ENCODE results near the gene KRTAP9-7. TPM values are rescaled to one million over a fixed set of nuclear protein-coding genes. Genes with fewer than 3 reads are reported as not detected.

KRTAP9-7 gene
- total RNA-seq, 1 experiment from 2014 or later, result not detected

DNA sequence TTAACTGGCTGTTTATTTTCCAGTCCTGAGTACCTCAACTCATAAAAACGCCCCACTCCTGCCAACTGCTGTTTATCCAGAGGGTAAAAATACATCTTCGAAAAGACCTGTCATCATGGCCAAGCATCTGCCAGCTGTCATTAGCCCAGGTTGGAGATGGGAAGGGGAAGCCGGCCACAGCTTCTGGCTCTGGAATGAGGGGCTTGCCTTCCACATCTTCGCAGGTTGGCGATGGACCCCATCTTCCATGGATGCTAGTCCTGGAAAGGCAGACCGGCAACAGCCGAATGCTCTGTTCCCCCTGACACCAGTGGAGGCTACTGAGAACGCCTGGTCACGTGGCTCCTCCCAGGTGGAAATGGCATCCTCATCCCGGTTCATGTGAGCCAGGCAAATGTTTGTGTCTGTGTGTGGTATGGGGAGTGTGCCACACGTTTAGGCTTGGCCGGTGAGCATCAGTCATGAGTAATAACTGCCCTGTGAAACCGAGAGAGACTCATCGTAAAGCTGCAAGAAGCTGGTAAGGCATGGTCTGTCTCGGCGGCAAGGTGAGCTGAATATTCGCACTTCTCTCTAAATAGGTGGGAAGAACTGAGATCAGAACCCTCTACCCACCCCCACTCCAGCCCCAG lies 40.4 kb downstream of the KRTAP9-7 start:
- Histone ChIP-seq H3K4ac (ENCODE audit: low read depth, low read length) (no peak overlapping the region; the same call in 1 of the 2 replicates), H3K27me3 (ENCODE audit: insufficient read depth, low read length) (no peaks in the 10 kb centered on the region), H4K8ac (replicated peaks; ENCODE audit: insufficient read length, low read depth, low read length) (no peak overlapping the region), H3K9me3 (ENCODE audit: control insufficient read depth, low read depth, low read length) (no peaks in the 10 kb centered on the region), H2BK120ac (ENCODE audit: low read depth, low read length, poor library complexity, severe bottlenecking) (no peak overlapping the region), H3K23ac (ENCODE audit: insufficient read length, low read depth, low read length) (no peak overlapping the region), H3K14ac (ENCODE audit: insufficient read depth, low read length) (no peak overlapping the region; the same call in 1 of the 2 replicates), H4K5ac (ENCODE audit: insufficient read length, low read depth, low read length) (no peak overlapping the region), H2BK5ac (ENCODE audit: insufficient read length, low read length) (no peak overlapping the region), H2AFZ (ENCODE audit: low read length) (no peak overlapping the region), H3K27ac (ENCODE audit: insufficient read length, low read depth, low read length) (no peak overlapping the region), H3K9ac (ENCODE audit: extremely low read depth, insufficient read length, low read length) (no peak overlapping the region), H3K79me1 (ENCODE audit: insufficient read depth, low read depth, low read length, poor library complexity, severe bottlenecking) (no peaks in the 10 kb centered on the region), H3K56ac (ENCODE audit: insufficient read length, low read depth, low read length) (no peak overlapping the region), H4K91ac (ENCODE audit: insufficient read length, low read depth, low read length) (no peak overlapping the region), H3K4me2 (ENCODE audit: insufficient read depth, insufficient read length, low read length) (no peak overlapping the region), H2BK12ac (ENCODE audit: insufficient read length, low read depth, low read length) (no peak overlapping the region), H3T11ph (ENCODE audit: low read length) (no peak overlapping the region), H2BK20ac (ENCODE audit: low read depth, low read length, poor library complexity, severe bottlenecking) (no peak overlapping the region), H3K79me2 (ENCODE audit: insufficient read depth, low read length) (no peaks in the 10 kb centered on the region), H4K20me1 (ENCODE audit: control insufficient read depth, insufficient read depth, insufficient read length) (no peaks in the 10 kb centered on the region), H2BK15ac (ENCODE audit: low read depth, low read length) (no peak overlapping the region), H3K4me1 (ENCODE audit: insufficient read depth, low read length) (no peaks in the 10 kb centered on the region; the same call in 1 of the 2 replicates), H3K18ac (ENCODE audit: insufficient read length, low read depth, low read length) (no peak overlapping the region), H3K23me2 (ENCODE audit: insufficient read length, low read depth, low read length, poor library complexity, severe bottlenecking) (no peaks in the 10 kb centered on the region), H2AK5ac (ENCODE audit: insufficient read length, low read length) (no peak overlapping the region)
- H3K9me3 Mint-ChIP-seq, result peaks cover 16% of the 10 kb centered on the region in 2 experiments; a peak in 4 of 5 replicates
- no peak overlapping the region for H3K27ac Mint-ChIP-seq
- no CpG with 5 or more reads among the region's 17 CpGs for WGBS (ENCODE audit: extremely low coverage, insufficient read length, low lambda C conversion rate)
- H3K27me3 Mint-ChIP-seq (ENCODE audit: low read depth), result peaks cover 9% of the 10 kb centered on the region
- no peak overlapping the region for H3K4me3 Mint-ChIP-seq
- no peak for DNase-seq
- peaks cover 0 to 3% of the 10 kb centered on the region in 2 experiments; a peak in 1 of 4 replicates for H3K4me1 Mint-ChIP-seq
- no peak for TF ChIP-seq CTCF (conservative IDR thresholded peaks at IDR 0.05)
- peaks cover 0 to 15% (median 12%) of the 10 kb centered on the region in 3 experiments; a peak in 1 of 7 replicates for H3K36me3 Mint-ChIP-seq (ENCODE audit: insufficient read depth in 1 of 3, low read depth in 3 of 3)

Measured in H9 (cell line).